ENCODE results near the gene CA5B. TPM values are rescaled to one million over a fixed set of nuclear protein-coding genes. Genes with fewer than 3 reads are reported as not detected.

The CA5B gene
- total RNA-seq = 12.1 TPM in 2 replicates

GRCh38 chrX:15737959-15738902, at the start of gene CA5B:
CA5B (plus strand) TSS chrX:15738270; CDS start chrX:15750024, 11,754 bp downstream.

GRCh38 chrX:15789979-15790768, 52.1 kb downstream of the CA5B start, which contains the start of gene ZRSR2:
ZRSR2 (plus strand) TSS chrX:15790484; CDS start chrX:15790496, 12 bp downstream.

Other genes starting within 250 kb of the CA5B start
- gene PIR, start 244.9 kb upstream of the CA5B start, total RNA-seq = 14.0 and 14.1 TPM in 2 replicates
- 0.33 and 0.76 TPM in 2 replicates for gene BMX, start 237.5 kb upstream of the CA5B start, total RNA-seq
- 0.20 and 0.23 TPM in 2 replicates for gene ACE2, start 137.3 kb upstream of the CA5B start, total RNA-seq
- 0.13 and 0.36 TPM in 2 replicates for gene CLTRN, start 73.5 kb upstream of the CA5B start, total RNA-seq
- 2.6 and 2.7 TPM in 2 replicates for gene ZRSR2, start 52.2 kb downstream of the CA5B start, total RNA-seq
- gene AP1S2, start 116.5 kb downstream of the CA5B start, total RNA-seq = 29.9 and 53.0 TPM in 2 replicates

Measured in smooth muscle cell of the pulmonary artery (primary cell).